ENCODE data around the gene GNA14. TPM values are rescaled to one million over a fixed set of nuclear protein-coding genes. Genes with fewer than 3 reads are reported as not detected.

The GNA14 gene
- total RNA-seq, 3 donors from 2014 or later (not counting 1 experiment from before 2014, with no cell fraction given), result 1.8 TPM; not detected in 2

- ATAC-seq, result no peak
- H3K36me3 Mint-ChIP-seq, result no peaks in the 10 kb centered on the region
- no peak overlapping the region for H3K27ac ChIP-seq (ENCODE audit: low read length)
- no peaks in the 10 kb centered on the region for H3K9me3 Mint-ChIP-seq
- H3K4me3 ChIP-seq (ENCODE audit: low read length), result no peak overlapping the region
- no peaks in the 10 kb centered on the region for H3K4me1 ChIP-seq (ENCODE audit: control insufficient read depth, insufficient read depth, low read length)
- H3K36me3 ChIP-seq (ENCODE audit: control insufficient read depth, insufficient read depth, low read length), result no peaks in the 10 kb centered on the region
- H3K4me3 Mint-ChIP-seq, result no peak overlapping the region
- H3K4me1 Mint-ChIP-seq, result no peaks in the 10 kb centered on the region
- TF ChIP-seq, protein P1, sequence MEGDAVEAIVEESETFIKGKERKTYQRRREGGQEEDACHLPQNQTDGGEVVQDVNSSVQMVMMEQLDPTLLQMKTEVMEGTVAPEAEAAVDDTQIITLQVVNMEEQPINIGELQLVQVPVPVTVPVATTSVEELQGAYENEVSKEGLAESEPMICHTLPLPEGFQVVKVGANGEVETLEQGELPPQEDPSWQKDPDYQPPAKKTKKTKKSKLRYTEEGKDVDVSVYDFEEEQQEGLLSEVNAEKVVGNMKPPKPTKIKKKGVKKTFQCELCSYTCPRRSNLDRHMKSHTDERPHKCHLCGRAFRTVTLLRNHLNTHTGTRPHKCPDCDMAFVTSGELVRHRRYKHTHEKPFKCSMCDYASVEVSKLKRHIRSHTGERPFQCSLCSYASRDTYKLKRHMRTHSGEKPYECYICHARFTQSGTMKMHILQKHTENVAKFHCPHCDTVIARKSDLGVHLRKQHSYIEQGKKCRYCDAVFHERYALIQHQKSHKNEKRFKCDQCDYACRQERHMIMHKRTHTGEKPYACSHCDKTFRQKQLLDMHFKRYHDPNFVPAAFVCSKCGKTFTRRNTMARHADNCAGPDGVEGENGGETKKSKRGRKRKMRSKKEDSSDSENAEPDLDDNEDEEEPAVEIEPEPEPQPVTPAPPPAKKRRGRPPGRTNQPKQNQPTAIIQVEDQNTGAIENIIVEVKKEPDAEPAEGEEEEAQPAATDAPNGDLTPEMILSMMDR (IDR thresholded peaks at IDR 0.05), result no peak
- no peak for DNase-seq
- H3K27me3 ChIP-seq (ENCODE audit: control insufficient read depth, insufficient read depth, low read length), result no peaks in the 10 kb centered on the region
- intact Hi-C loops (cut with micrococcal nuclease), result no loop called here
- no peaks in the 10 kb centered on the region for H3K9me3 ChIP-seq (ENCODE audit: control insufficient read depth, insufficient read depth, low read length)
- WGBS (ENCODE audit: insufficient coverage), result 88% methylated on average over 4 of the region's 4 CpGs
- no peak overlapping the region for H3K27ac Mint-ChIP-seq
- peaks cover 5 to 9% of the 10 kb centered on the region in 2 donors for H3K27me3 Mint-ChIP-seq (ENCODE audit: low read depth in 2 of 2)
Observed at GRCh38 chr9:77672183-77672582, 24.1 kb upstream of the GNA14 start.

DNA sequence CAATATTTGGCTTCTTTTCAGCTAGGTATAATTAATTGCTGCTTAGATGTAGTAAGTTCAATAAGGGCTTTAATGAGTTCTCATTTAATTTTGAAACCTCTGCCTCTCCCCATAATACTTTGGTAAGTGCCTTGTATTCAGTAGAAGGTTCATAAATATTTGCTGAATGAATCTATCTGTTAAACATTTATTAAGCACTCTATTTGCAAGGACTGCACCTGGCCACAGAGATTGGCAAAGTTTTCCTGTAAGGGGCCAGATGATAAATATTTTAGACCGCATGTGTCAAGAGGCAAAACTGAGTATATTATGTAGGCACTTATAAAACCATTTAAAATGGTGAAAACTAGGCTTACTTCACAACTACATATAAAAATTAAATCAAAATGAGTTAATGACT lies 19.0 kb upstream of the GNA14 start:
- intact Hi-C loops (cut with micrococcal nuclease), result no loop called here
- H3K27ac ChIP-seq (ENCODE audit: low read length), result no peak overlapping the region
- ATAC-seq (no peak), DNase-seq (no peak)
- no peaks in the 10 kb centered on the region for H3K9me3 Mint-ChIP-seq
- H3K4me1 ChIP-seq (ENCODE audit: control insufficient read depth, insufficient read depth, low read length), result no peaks in the 10 kb centered on the region
- H3K27me3 ChIP-seq (ENCODE audit: control insufficient read depth, insufficient read depth, low read length), result no peaks in the 10 kb centered on the region
- H3K4me3 Mint-ChIP-seq, result no peak overlapping the region
- H3K27me3 Mint-ChIP-seq (ENCODE audit: low read depth in 2 of 2), result peaks cover 3 to 9% of the 10 kb centered on the region in 2 donors
- H3K9me3 ChIP-seq (ENCODE audit: control insufficient read depth, insufficient read depth, low read length), result no peaks in the 10 kb centered on the region
- H3K27ac Mint-ChIP-seq, result no peak overlapping the region
- no peak overlapping the region for H3K4me3 ChIP-seq (ENCODE audit: low read length)
- no peaks in the 10 kb centered on the region for H3K36me3 Mint-ChIP-seq
- no CpG with 5 or more reads among the region's 1 CpG for WGBS (ENCODE audit: insufficient coverage)
- no peaks in the 10 kb centered on the region for H3K36me3 ChIP-seq (ENCODE audit: control insufficient read depth, insufficient read depth, low read length)
- no peaks in the 10 kb centered on the region for H3K4me1 Mint-ChIP-seq
- TF ChIP-seq, protein P1 (IDR thresholded peaks at IDR 0.05), result no peak

DNA sequence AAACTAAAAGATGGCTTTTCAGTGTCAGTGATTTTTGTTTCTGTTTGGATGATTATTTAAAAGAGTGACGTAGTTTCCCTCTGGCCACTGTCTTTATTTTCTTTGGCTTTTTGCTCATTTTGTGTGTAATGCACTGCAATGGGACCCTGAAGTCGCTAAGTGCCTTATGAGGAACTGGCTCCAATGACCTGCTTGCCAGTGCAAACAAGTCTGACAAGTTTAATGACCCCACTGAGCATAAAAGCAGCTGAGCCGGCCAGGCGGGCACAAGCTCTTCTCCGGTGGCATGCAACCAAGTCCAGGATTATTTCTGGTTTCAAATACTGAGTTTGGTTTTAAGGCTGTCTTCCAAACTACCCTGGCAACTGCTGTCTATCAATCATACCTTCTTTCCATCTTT lies 15.6 kb upstream of the GNA14 start:
- DNase-seq, result no peak
- H3K4me1 ChIP-seq (ENCODE audit: control insufficient read depth, insufficient read depth, low read length), result no peaks in the 10 kb centered on the region
- 86% methylated on average over 5 of the region's 5 CpGs for WGBS (ENCODE audit: insufficient coverage)
- TF ChIP-seq, protein P1 (IDR thresholded peaks at IDR 0.05), result no peak
- H3K9me3 ChIP-seq (ENCODE audit: control insufficient read depth, insufficient read depth, low read length), result no peaks in the 10 kb centered on the region
- H3K27ac ChIP-seq (ENCODE audit: low read length), result no peak overlapping the region
- no peaks in the 10 kb centered on the region for H3K4me1 Mint-ChIP-seq
- H3K27ac Mint-ChIP-seq, result no peak overlapping the region
- intact Hi-C loops (cut with micrococcal nuclease), result no loop called here
- ATAC-seq, result no peak
- no peaks in the 10 kb centered on the region for H3K36me3 ChIP-seq (ENCODE audit: control insufficient read depth, insufficient read depth, low read length)
- peaks cover 0 to 8% of the 10 kb centered on the region in 2 donors for H3K27me3 Mint-ChIP-seq (ENCODE audit: low read depth in 2 of 2)
- H3K4me3 ChIP-seq (ENCODE audit: low read length), result no peak overlapping the region
- H3K9me3 Mint-ChIP-seq, result no peaks in the 10 kb centered on the region
- no peaks in the 10 kb centered on the region for H3K36me3 Mint-ChIP-seq
- H3K27me3 ChIP-seq (ENCODE audit: control insufficient read depth, insufficient read depth, low read length), result no peaks in the 10 kb centered on the region
- no peak overlapping the region for H3K4me3 Mint-ChIP-seq

DNA sequence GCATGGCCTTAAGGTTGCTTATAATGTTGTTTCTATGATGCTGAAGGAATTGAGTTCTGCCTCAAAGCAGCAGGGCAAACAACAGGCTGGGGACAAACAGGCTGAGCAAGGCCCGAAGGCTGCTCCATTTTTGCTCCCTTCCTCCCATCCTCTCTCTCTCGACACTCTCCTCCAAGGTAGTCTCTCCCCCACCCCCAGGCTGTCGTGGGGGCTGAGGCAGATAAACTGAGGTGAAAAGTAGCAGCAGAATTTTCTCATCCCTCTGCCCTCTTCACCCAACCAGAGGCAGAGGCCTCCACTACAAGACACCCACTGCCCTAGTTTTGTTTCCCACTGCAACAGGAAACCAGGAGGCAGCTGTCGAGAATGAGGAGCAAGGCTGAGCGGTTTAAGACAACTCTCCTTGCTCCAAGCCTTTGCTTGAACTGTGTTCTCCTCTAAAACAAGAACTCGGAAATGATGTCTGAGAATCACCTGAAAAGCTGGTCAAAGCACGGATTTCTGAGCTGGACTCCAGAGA lies 13.5 kb upstream of the GNA14 start:
- intact Hi-C loops (cut with micrococcal nuclease), result no loop called here
- no peak overlapping the region for H3K4me3 ChIP-seq (ENCODE audit: low read length)
- ATAC-seq (peak in 1 of 3 donors; percentile 14), DNase-seq (no peak)
- H3K27me3 ChIP-seq (ENCODE audit: control insufficient read depth, insufficient read depth, low read length), result no peaks in the 10 kb centered on the region
- no peak overlapping the region for H3K27ac ChIP-seq (ENCODE audit: low read length)
- TF ChIP-seq, protein P1 (IDR thresholded peaks at IDR 0.05), result no peak
- Mint-ChIP-seq H3K4me3 (no peak overlapping the region), H3K27ac (no peak overlapping the region), H3K36me3 (no peaks in the 10 kb centered on the region), H3K9me3 (no peaks in the 10 kb centered on the region), H3K27me3 (ENCODE audit: low read depth in 2 of 2) (peaks cover 0 to under 1% of the 10 kb centered on the region in 2 donors), H3K4me1 (no peaks in the 10 kb centered on the region)
- H3K36me3 ChIP-seq (ENCODE audit: control insufficient read depth, insufficient read depth, low read length), result no peaks in the 10 kb centered on the region
- no peaks in the 10 kb centered on the region for H3K9me3 ChIP-seq (ENCODE audit: control insufficient read depth, insufficient read depth, low read length)
- no peaks in the 10 kb centered on the region for H3K4me1 ChIP-seq (ENCODE audit: control insufficient read depth, insufficient read depth, low read length)
- 57% methylated on average over 7 of the region's 7 CpGs for WGBS (ENCODE audit: insufficient coverage)
